B cell (primary cell): Measurements from ENCODE around the gene PPARG. TPM values are rescaled to one million over a fixed set of nuclear protein-coding genes. Genes with fewer than 3 reads are reported as not detected.

Experiments used
- ATAC-seq: fragments of 200-7000 bp; cut with Tn5 transposase; one replicate; pipeline ENCODE4 v1.10.0; 2021; ENCODE audit warnings: low read depth, mild to moderate bottlenecking, moderate number of reproducible peaks, moderate library complexity
- CTCF ChIA-PET: fragments of 350-600 bp; sonication (Branson Sonifier 250); formaldehyde crosslinking; loops from one replicate; lab custom pipeline; 2021; ENCODE audit warnings: antibody characterized with exemption, inconsistent platforms; lab: Charles Lee
- POLR2A ChIA-PET: fragments of 350-600 bp; sonication (Branson Sonifier 250); formaldehyde crosslinking; loops from one replicate; lab custom pipeline; 2021; ENCODE audit warnings: antibody characterized with exemption; lab: Charles Lee
- DNase-seq: peaks from one replicate; pipeline ENCODE4 v3.0.0; 2013
- H2AFZ ChIP-seq: 2 replicates; pipeline ENCODE4 v1.6.1; 2012; ENCODE audit warnings: mild to moderate bottlenecking, low read depth, low read length; ENCODE audit not compliant: insufficient read depth, poor library complexity, severe bottlenecking
- H3K27ac ChIP-seq, 2 donors: 1 replicate in 1 of 2; 2 replicates in 1 of 2; pipeline ENCODE4 v1.5.1; 2012 to 2013; ENCODE audit warnings: low read length in 2 of 2, mild to moderate bottlenecking in 2 of 2, moderate library complexity in 1 of 2
- H3K27me3 ChIP-seq, 4 experiments: fragments of 200-600 bp in 1 of 4; sonication (generic) in 1 of 4; replicated peaks in 1 of 4; 1 replicate in 2 of 4; 2 replicates in 2 of 4; pipeline versions ENCODE4 v1.6.1 to v1.7.0; 2013 to 2016; ENCODE audit warnings: low read length in 3 of 4, mild to moderate bottlenecking in 2 of 4, mixed read lengths in 1 of 4, moderate library complexity in 1 of 4; ENCODE audit not compliant: insufficient read depth in 4 of 4, control insufficient read depth in 3 of 4; ENCODE audit errors: control extremely low read depth in 1 of 4
- H3K36me3 ChIP-seq, 2 experiments: replicated peaks in 1 of 2; 1 replicate in 1 of 2; 2 replicates in 1 of 2; pipeline versions ENCODE4 v1.6.1 to v1.7.1; 2013; ENCODE audit warnings: low read length in 1 of 2; ENCODE audit not compliant: insufficient read depth in 2 of 2, control insufficient read depth in 1 of 2; ENCODE audit errors: control extremely low read depth in 1 of 2, extremely low read depth in 1 of 2
- H3K4me1 ChIP-seq, 2 donors: fragments of 200-600 bp in 1 of 2; sonication (generic) in 1 of 2; 1 replicate in 1 of 2; 2 replicates in 1 of 2; pipeline versions ENCODE4 v1.5.1 to v1.6.1; 2013 to 2017; ENCODE audit warnings: low read length in 2 of 2; ENCODE audit not compliant: control insufficient read depth in 2 of 2, insufficient read depth in 2 of 2
- H3K4me2 ChIP-seq: replicated peaks from 2 replicates; pipeline ENCODE3; 2012; ENCODE audit warnings: mild to moderate bottlenecking, low read depth, low read length; ENCODE audit not compliant: poor library complexity, severe bottlenecking
- H3K4me3 ChIP-seq, 5 experiments: fragments of 200-600 bp in 1 of 5; sonication (generic) in 1 of 5; 1 replicate in 3 of 5; 2 replicates in 2 of 5; pipeline versions ENCODE4 v1.5.1 to v1.7.0; 2011 to 2016; ENCODE audit warnings: low read length in 4 of 5, mild to moderate bottlenecking in 4 of 5, low read depth in 2 of 5, control low read depth in 1 of 5, moderate library complexity in 1 of 5; ENCODE audit not compliant: insufficient read depth in 1 of 5; ENCODE audit errors: control extremely low read depth in 1 of 5, extremely low read depth in 1 of 5
- H3K79me2 ChIP-seq: fragments of 200-600 bp; sonication (generic); one replicate; pipeline ENCODE4 v1.6.0; 2016; ENCODE audit warnings: low read length; ENCODE audit not compliant: control insufficient read depth, insufficient read depth
- H3K9ac ChIP-seq: fragments of 200-600 bp; sonication (generic); 2 replicates; pipeline ENCODE4 v1.6.1; 2017; ENCODE audit warnings: mild to moderate bottlenecking, low read length, moderate library complexity
- H3K9me3 ChIP-seq, 3 donors: one replicate each; pipeline versions ENCODE4 v1.6.1 to v1.7.1; 2013; ENCODE audit warnings: low read length in 2 of 3; ENCODE audit not compliant: control insufficient read depth in 2 of 3, insufficient read depth in 1 of 3; ENCODE audit errors: control extremely low read depth in 1 of 3
- H4K20me1 ChIP-seq: 2 replicates; pipeline ENCODE4 v1.6.0; 2012; ENCODE audit warnings: mild to moderate bottlenecking, low read length; ENCODE audit not compliant: insufficient read depth, control insufficient read depth, poor library complexity, severe bottlenecking
- H3K27ac Mint-ChIP-seq: one replicate; pipeline ENCODE4 v1.8.0; 2021; ENCODE audit warnings: mixed read lengths
- H3K27me3 Mint-ChIP-seq: one replicate; pipeline ENCODE4 v1.8.0; 2021; ENCODE audit warnings: mixed read lengths
- H3K4me1 Mint-ChIP-seq: one replicate; pipeline ENCODE4 v1.8.0; 2021; ENCODE audit warnings: mixed read lengths
- H3K4me3 Mint-ChIP-seq: one replicate; pipeline ENCODE4 v1.8.0; 2021; ENCODE audit warnings: mixed read lengths
- H3K9me3 Mint-ChIP-seq: one replicate; pipeline ENCODE4 v1.8.0; 2022; ENCODE audit warnings: mixed read lengths; ENCODE audit not compliant: insufficient read depth
- EZH2 ChIP-seq: IDR thresholded peaks from 2 replicates; pipeline ENCODE4 v1.6.1; 2012; ENCODE audit warnings: borderline replicate concordance, low read depth, mild to moderate bottlenecking, moderate library complexity, low read length; ENCODE audit not compliant: insufficient read depth, poor library complexity, severe bottlenecking
- WGBS: methylation state at CpG from one replicate; pipeline ENCODE4 v1.1.5; 2013; ENCODE audit warnings: missing lambda C conversion rate; ENCODE audit not compliant: insufficient coverage; 5-methylcytosine and 5-hydroxymethylcytosine counted together
- intact Hi-C: fragments of 100-400 bp; cut with micrococcal nuclease; formaldehyde crosslinking; loops from one replicate; pipeline ENCODE4 v1.10.0; 2022
- polyA plus RNA-seq: library from polyadenylated mRNA; depleted of rRNA; stranded (reverse); fragments of >200 nt; gene quantifications from 2 replicates; pipeline ENCODE4 v1.2.3, GENCODE V29; 2012
- small RNA-seq: library from RNA; depleted of rRNA; stranded (forward); fragments of <200 nt; gene quantifications from one replicate; pipeline ENCODE3, GENCODE V24; 2012; ENCODE audit warnings: low replicate concordance, low read depth; ENCODE audit not compliant: insufficient read length
- total RNA-seq, 2 donors: library from RNA; stranded (reverse); fragments of 120-200 nt in 1 of 2; gene quantifications; 1 replicate in 1 of 2; 2 replicates in 1 of 2; pipeline versions ENCODE4 v1.2.3 to v1.2.4, GENCODE V29; 2013 to 2022
- TF ChIP-seq, protein P1 (sequence below): fragments of 200-600 bp; IDR thresholded peaks from one replicate; pipeline ENCODE4 v1.8.0; 2022; ENCODE audit warnings: antibody characterized with exemption, mild to moderate bottlenecking

PPARG gene
- total and polyA plus RNA-seq, 2 donors (not counting 1 experiment from before 2014, with no cell fraction given) = 0.12 to 0.44 TPM

DNA sequence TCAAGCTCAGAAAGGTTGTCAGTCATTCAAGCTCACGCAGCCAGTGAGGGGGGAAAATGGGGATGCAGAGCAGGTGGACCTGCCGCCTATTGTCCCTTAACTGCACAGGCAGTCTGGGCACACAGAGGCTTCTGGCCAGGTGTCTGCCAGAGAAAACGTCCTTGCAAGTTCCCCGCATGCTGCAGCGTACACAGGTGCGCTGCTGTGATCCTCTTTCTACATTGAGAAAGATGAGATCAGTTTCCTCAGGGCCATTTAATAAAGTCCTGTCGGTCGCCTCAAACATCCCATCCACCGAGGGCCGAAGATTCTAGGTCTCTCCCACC is 195.0 kb downstream of the PPARG start:
- Histone ChIP-seq H3K4me3 (peak overlapping the region; percentile 75 to 88 (median 82)), H3K9ac (peak overlapping the region; percentile 83), H4K20me1 (no peaks in the 10 kb centered on the region), H3K79me2 (peaks cover 9% of the 10 kb centered on the region), H3K9me3 (no peaks in the 10 kb centered on the region), H2AFZ (peak overlapping the region; percentile 94), H3K4me2 (peak overlapping the region; percentile 83), H3K4me1 (peaks cover 14 to 29% of the 10 kb centered on the region in 2 donors), H3K36me3 (no peaks in the 10 kb centered on the region), H3K27me3 (no peaks in the 10 kb centered on the region), H3K27ac (peak overlapping the region; percentile 60 to 71)
- ATAC-seq (no peak), DNase-seq (no peak)
- intact Hi-C loops = loop anchor here (1.0 to 5.0 kb wide), 5 partner anchors 73 to 1211 kb away; partner anchors contain the start of genes ATG7, MKRN2, RAF1 and TAMM41
- H3K27me3 Mint-ChIP-seq = no peaks in the 10 kb centered on the region
- ChIA-PET CTCF (interaction anchor here (1.0 to 10.5 kb wide), 2 partner anchors 11 to 350 kb away, joined by 3 to 200 read pairs; no protein-coding TSS in a partner anchor), POLR2A (no interaction called here)
- H3K9me3 Mint-ChIP-seq = no peaks in the 10 kb centered on the region
- WGBS = 4% methylated on average over 10 of the region's 10 CpGs
- H3K4me3 Mint-ChIP-seq = peak overlapping the region; percentile 96
- H3K4me1 Mint-ChIP-seq = peaks cover 29% of the 10 kb centered on the region
- TF ChIP-seq, protein P1, sequence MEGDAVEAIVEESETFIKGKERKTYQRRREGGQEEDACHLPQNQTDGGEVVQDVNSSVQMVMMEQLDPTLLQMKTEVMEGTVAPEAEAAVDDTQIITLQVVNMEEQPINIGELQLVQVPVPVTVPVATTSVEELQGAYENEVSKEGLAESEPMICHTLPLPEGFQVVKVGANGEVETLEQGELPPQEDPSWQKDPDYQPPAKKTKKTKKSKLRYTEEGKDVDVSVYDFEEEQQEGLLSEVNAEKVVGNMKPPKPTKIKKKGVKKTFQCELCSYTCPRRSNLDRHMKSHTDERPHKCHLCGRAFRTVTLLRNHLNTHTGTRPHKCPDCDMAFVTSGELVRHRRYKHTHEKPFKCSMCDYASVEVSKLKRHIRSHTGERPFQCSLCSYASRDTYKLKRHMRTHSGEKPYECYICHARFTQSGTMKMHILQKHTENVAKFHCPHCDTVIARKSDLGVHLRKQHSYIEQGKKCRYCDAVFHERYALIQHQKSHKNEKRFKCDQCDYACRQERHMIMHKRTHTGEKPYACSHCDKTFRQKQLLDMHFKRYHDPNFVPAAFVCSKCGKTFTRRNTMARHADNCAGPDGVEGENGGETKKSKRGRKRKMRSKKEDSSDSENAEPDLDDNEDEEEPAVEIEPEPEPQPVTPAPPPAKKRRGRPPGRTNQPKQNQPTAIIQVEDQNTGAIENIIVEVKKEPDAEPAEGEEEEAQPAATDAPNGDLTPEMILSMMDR = no peak
- TF ChIP-seq EZH2 = no peak
- H3K27ac Mint-ChIP-seq = peak overlapping the region; percentile 90

Small RNAs within 50 kb of the gene (small RNA-seq; reads per million reads assigned to genes)
- not detected for gene AC091492.1

Other genes starting within 250 kb of the PPARG start
- gene TIMP4, start 130.2 kb upstream of the PPARG start, total RNA-seq = not detected in 2 replicates
- gene TIMP4, start 130.2 kb upstream of the PPARG start, polyA plus RNA-seq = not detected in 2 replicates
- 17.6 and 17.9 TPM in 2 replicates for gene TSEN2, start 195.4 kb downstream of the PPARG start, total RNA-seq
- gene TSEN2, start 195.4 kb downstream of the PPARG start, polyA plus RNA-seq = 13.2 and 13.4 TPM in 2 replicates